GM10266 (cell line): ENCODE data around the gene TMEM150A.

Source experiments
- DNase-seq: peaks from one replicate; pipeline ENCODE4 v3.0.0; 2012; ENCODE audit errors: extremely low spot score
- CTCF ChIP-seq: IDR thresholded peaks from 2 replicates; pipeline ENCODE4 v1.5.1; 2012; ENCODE audit warnings: mild to moderate bottlenecking, low read depth; ENCODE audit not compliant: control insufficient read depth, insufficient read depth; ENCODE audit errors: missing control alignments

Gene TMEM150A

DNA sequence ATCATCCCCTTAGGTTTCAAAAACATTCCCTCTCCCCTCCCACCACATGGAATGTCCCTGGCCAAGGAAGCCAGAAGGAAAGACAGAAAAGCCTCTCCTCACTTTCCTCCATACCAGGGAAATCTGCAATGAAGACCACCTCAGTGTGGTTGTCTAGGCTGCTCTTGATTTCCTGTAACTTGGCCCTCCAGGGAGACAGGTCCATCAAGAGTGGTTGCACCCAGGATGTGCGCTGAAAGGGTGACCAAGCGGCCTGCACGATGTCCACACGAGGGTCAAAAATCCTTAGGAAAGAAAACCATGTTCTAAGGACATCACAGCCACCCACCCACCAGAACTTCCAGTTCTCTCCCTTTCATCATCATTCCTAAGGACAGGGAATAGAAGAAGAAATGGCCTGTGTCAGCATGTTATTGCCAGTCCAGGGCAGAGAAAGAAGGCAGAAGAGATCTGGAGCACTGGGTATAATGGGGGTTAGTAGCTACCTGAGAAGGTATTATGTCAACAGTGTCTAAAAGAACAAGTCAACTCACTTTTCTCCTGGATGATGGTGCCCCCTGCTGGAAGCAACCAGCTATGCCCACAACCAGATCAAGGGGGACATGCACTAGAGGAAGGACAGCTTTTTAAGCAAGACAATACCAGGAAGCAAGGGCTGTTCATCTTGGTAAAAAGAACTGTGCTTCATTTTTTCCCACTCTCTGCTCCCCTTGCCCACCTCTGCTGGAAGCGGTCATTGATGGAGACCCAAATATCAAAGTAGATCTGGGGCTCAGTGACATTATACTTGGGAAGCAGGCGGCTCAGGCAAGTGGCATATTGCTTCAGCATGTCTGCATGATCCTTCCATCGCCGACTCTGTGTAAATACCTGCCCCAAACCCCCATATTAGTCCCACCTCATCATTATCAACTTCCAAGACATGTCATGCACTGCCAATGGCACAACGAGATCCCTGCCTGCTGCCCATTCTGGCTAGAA lies 50.5 kb downstream of the TMEM150A start:
- DNase-seq = peak; percentile 73
- TF ChIP-seq CTCF = peak; percentile 94

DNA sequence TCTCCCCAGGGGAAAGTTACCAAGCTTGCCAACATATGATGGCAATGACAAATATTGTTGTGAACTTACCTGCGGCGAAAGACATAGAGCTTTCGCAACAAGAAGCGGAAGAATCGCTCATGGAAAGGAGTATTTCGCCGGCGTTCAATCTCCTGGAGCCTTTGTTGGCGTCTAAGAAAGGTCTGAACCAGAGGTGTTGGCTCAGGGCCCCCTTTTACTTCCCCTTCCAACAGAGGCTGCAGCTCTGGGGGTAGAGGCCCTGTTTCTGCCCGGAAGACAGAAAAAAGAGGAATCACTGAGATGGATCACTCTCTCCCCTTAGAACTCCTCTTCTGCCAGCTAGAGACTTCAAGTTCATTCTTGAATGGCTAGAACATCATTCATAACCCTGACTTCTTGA lies 52.0 kb downstream of the TMEM150A start:
- DNase-seq = no peak
- no peak for TF ChIP-seq CTCF

- no peak for DNase-seq
- TF ChIP-seq CTCF = no peak
These were observed 52.7 kb downstream of the TMEM150A start for GRCh38 chr2:85549826-85550225.

DNA sequence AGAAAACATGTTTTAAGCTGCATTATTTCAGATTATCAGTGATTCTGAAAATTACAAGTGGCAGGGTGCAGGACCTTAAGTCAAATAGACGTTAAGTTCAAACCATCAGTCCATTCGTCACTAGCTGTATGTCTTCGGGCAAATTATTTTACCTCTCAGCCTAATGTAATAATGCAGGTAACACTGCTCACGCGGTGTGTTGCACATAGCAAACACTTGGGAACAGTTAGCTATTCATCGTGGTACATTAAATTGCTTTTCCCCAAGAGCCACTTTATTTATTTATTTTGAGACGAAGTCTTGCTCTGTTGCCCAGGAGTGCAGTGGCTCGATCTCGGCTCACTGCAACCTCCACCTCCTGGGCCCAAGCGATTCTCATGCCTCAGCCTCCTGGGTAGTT lies 53.4 kb downstream of the TMEM150A start:
- no peak for TF ChIP-seq CTCF
- no peak for DNase-seq

DNA sequence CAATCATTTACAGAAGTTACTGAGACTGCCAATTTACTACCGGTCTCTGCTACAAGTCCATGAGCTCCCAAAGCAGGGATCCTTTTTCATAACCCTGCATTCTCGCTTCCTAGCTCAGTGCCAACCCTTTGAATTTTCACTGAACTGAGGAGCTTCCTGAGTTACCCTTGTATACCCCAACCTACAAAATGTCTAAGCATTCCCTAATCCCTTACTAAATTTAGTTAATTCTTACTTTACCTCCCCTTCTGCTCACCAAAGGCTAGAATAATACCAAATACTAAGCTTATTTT lies 53.9 kb downstream of the TMEM150A start:
- no peak for TF ChIP-seq CTCF
- no peak for DNase-seq
